GM19351 (cell line): ENCODE data around the gene CCDC32.

Experiments used
- ATAC-seq: cut with Tn5 transposase; IDR thresholded peaks from one replicate; pipeline ENCODE4 v1.9.1; 2021; ENCODE audit warnings: mild to moderate bottlenecking, moderate library complexity; ENCODE audit not compliant: unreplicated experiment

CCDC32 gene

GRCh38 chr15:40567111-40567510, 2.3 kb upstream of the CCDC32 start:
- no peak for ATAC-seq

DNA sequence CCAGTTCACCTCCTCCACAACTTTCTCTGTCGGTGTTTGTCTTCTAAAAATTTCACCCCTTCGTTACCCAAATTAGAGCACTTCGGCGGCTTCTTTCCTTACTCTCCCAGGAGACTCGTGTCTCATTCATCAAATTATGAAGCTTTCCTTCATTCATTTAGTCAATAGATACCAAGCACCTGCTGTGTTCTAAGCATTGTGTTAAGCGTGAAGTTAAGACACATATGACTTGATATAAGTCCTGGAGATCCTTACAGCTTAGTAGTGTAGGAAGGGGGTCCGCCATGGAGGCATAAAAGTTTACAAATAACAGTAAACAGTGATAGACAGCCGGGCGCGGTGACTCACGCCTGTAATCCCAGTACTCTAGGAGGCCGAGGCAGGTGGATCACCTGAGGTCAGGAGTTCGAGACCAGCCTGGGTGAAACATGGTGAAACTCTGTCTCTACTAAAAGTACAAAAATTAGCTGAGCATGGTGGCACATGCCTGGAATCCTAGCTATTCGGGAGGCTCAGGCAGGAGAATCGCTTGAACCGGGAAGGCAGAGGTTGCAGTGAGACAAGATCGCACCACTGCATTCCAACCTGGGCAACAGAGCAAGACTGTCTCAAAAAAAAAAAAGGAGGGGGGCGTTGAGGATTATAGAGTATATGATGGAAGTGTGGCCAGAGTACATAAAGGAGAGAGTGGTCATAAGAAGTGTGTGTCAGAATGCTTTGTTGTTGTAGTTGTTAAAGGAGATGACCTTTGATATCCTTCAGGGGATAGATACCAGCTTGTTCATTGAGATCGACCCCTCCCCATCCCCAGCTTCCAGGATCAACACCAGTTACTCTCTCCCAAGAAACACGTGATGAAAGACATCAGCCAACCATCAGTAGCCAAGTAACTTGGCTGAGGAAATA, 744 bp upstream of the CCDC32 start:
- ATAC-seq = no peak

DNA sequence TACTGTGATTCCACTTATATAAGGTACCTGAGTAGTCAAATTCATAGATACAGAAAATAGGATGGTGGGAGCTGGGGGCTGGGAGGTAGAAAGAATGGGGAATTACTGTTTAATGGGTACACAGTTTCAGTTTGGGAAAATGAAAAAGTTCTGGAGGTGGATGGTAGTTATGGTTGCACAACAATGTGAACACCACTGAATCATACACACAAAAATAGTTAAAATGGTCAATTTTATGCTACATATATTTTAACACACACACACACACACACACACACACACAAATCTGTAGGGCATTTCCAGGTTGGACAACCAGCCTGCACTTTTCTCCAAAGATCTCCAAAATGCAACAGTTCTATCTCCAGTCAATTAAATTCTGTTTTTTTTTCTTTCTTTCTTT, 1.4 kb downstream of the CCDC32 start:
- ATAC-seq = no peak

DNA sequence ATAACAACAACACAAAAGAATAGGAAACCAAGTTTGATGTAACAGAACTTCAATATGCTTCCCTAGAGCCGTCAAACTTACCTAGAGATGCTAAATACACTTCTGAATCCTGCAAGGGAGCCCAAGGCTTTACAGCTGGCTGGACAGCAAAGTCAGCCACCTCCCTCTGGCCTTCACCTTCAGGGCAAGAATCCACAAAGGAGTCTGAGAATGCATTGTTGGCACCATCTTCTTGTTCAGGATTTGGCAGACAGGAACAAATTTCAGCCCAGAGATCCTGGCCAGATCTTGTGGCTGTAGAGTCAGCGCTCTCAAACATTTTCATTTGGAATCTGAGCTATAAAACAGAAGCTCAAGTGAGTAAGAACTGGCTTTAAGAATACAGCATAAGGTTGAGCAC, 2.2 kb downstream of the CCDC32 start:
- ATAC-seq = no peak

DNA sequence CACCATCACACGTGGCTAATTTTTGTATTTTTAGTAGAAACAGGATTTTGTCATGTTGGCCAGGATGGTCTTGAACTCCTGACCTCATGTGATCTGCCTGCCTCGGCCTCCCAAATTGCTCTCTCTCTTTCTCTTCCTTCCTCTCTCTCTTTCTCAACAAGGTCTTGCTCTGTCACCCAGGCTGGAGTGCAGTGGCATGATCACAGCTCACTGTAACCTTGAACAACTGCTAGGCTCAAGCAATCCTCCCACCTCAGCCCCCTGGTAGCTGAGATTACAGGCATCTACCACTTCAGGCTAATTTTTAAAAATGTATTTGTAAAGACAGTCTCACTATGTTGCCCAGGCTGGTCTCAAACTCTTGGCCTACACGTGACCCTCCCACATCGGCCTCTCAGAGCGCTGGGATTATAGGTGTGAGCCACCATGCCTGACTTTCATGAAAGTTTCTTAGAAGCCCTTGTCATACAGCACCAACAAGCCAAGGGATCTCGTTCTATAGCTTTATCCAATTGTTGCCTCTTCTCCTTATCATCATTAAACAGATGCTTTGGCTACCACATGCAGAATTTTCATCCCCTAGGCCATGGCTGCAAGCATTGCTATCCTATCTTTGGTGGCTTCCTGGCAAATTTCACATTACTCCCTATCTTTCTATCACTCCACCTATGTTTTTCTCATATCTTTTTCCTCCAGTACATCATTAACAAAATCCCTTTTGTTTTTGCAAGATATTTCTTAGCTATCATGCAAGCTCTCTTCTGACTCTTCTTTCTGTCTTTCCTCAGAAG, 5.7 kb downstream of the CCDC32 start:
- ATAC-seq = peak; percentile 19

GRCh38 chr15:40555876-40556275, 9.0 kb downstream of the CCDC32 start:
- ATAC-seq = no peak

- ATAC-seq = no peak
These were observed 10.7 kb downstream of the CCDC32 start for GRCh38 chr15:40554161-40554525.

DNA sequence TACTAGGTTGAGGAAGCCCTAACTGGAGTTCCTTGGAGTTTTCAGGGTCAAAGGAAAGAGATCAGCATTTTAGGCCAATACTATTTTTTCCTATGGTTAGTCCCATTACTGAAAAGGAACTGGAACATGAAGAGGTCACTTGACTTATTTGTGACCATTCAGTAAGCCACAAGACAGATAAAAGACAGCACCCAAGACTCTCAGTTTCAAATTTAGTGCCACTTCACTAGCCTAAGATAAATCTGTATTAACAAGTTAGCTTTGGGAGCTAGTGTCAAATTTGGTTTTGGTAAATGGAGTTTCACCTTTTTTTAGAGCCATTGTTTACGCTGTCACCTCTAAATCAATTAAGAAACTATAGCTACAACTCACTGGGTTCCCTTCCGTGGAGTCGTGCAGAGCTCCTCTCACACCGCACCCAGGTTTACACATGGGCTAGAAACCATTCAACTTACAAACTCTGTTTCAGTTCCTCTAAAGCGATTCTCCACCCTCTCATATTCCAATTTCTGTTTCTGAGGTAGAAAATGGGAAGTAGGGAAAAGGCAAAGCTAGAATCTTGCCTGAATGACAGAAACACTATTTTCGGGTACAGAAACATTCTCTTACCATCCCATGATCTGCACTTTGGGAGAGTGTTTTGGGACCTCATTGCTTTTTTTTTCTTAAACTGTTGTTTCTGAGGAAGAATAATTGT, 14.4 kb downstream of the CCDC32 start:
- peak; percentile 84 for ATAC-seq

DNA sequence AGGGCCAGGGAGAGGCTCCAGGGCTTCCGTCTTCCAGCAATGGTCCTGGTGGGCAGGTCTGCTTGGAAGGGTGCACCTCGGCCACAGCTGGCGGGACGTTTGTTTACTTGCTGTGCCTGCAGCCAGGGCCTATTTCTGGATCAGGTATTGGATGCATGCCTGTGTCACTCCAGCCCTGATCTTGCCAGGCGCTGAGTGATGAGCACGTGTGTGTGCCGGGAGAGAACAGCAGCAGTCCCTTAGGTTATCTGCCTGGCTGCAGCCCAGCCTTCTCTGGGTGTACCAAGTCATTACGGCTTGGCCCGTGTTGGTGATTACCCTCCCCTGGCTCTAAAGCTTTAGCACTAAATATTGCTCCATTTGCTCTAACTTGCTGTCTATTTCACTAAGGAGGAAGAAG, 14.9 kb downstream of the CCDC32 start:
- peak; percentile 16 for ATAC-seq

GRCh38 chr15:40548610-40549009, 16.2 kb downstream of the CCDC32 start:
- no peak for ATAC-seq

- no peak for ATAC-seq
These were observed 19.4 kb downstream of the CCDC32 start for GRCh38 chr15:40545457-40545856.

GRCh38 chr15:40543631-40544294, 21.1 kb downstream of the CCDC32 start:
- peak; percentile 69 for ATAC-seq

GRCh38 chr15:40543082-40543481, 21.8 kb downstream of the CCDC32 start:
- no peak for ATAC-seq

- no peak for ATAC-seq
These were observed 25.9 kb downstream of the CCDC32 start for GRCh38 chr15:40538976-40539375.

- no peak for ATAC-seq
These were observed 28.3 kb downstream of the CCDC32 start for GRCh38 chr15:40536501-40536900.

GRCh38 chr15:40534371-40534770, 30.5 kb downstream of the CCDC32 start:
- no peak for ATAC-seq

- no peak for ATAC-seq
These were observed 31.0 kb downstream of the CCDC32 start for GRCh38 chr15:40533763-40534364.

DNA sequence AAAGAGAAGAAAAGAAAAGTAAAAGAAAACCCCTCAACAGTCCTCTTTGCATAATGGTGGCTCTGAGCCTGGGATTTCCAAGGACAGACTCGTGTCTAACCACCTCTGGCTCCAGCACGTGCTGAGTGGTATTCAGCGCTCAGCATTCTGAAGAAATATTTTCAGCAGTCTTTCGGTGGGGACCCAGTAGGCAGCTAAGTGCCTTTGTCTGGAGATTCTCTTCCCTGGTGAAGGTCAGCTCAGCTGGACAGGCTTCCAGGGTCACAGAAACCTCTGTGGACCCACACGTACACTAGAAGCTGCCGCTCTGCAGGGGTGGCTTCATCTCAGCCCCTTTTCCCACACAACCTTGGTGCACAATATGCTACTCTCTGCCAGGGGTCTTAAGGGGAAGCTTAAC, 36.0 kb downstream of the CCDC32 start:
- no peak for ATAC-seq

- no peak for ATAC-seq
These were observed 39.0 kb downstream of the CCDC32 start for GRCh38 chr15:40525855-40526254.

GRCh38 chr15:40523611-40524010, 41.2 kb downstream of the CCDC32 start:
- no peak for ATAC-seq

GRCh38 chr15:40516322-40516721, 48.5 kb downstream of the CCDC32 start:
- ATAC-seq = no peak
